DOHH2 (cell line): ENCODE measurements around the gene SGO1.

ENCODE experiments used
- CTCF ChIP-seq: fragments of 200-600 bp; sonication (generic); IDR thresholded peaks from one replicate; pipeline ENCODE4 v1.5.1; 2014; ENCODE audit warnings: antibody characterized with exemption, mild to moderate bottlenecking, low read depth, low read length; ENCODE audit not compliant: poor library complexity, severe bottlenecking
- EZH2phosphoT487 ChIP-seq: fragments of 200-600 bp; sonication (generic); IDR thresholded peaks from 2 replicates; pipeline ENCODE4 v1.6.1; 2017; ENCODE audit warnings: borderline replicate concordance, mild to moderate bottlenecking, antibody characterized with exemption, low read length, moderate library complexity, mixed read lengths

- no peak for TF ChIP-seq CTCF
- no peak for TF ChIP-seq EZH2phosphoT487
These were observed 44.2 kb downstream of the SGO1 start for GRCh38 chr3:20141851-20142250.
